OCI-LY3 (cell line): ENCODE measurements around the gene LRRC38.

Experiments
- H2AFZ ChIP-seq: fragments of 200-600, 300-600 bp; shearing (Covaris generic); 2 replicates; pipeline ENCODE4 v1.6.0; 2014; ENCODE audit warnings: antibody characterized with exemption, low read depth, low read length
- H3K27ac ChIP-seq: fragments of 200-600, 300-600 bp; sonication (generic); 2 replicates; pipeline ENCODE4 v1.5.1; 2014; ENCODE audit warnings: mild to moderate bottlenecking, low read length, moderate library complexity, mixed read lengths
- H3K27me3 ChIP-seq: fragments of 200-600, 300-600 bp; sonication (generic); 2 replicates; pipeline ENCODE4 v1.6.1; 2014; ENCODE audit warnings: low read depth, low read length, mixed read lengths
- H3K36me3 ChIP-seq: fragments of 200-600, 300-600 bp; sonication (generic); replicated peaks from 2 replicates; pipeline ENCODE3; 2014; ENCODE audit warnings: low read depth, low read length, mixed read lengths
- H3K4me1 ChIP-seq: fragments of 300-600, 200-600 bp; sonication (generic); 2 replicates; pipeline ENCODE4 v1.6.1; 2014; ENCODE audit warnings: low read length, mixed read lengths
- H3K4me2 ChIP-seq: fragments of 200-600, 300-600 bp; sonication (generic); 2 replicates; pipeline ENCODE4 v1.6.1; 2014; ENCODE audit warnings: low read length, mixed read lengths
- H3K4me3 ChIP-seq: fragments of 300-600, 200-600 bp; sonication (generic); 2 replicates; pipeline ENCODE4 v1.5.1; 2014; ENCODE audit warnings: antibody characterized with exemption, mild to moderate bottlenecking, low read length, moderate library complexity
- H3K79me2 ChIP-seq: fragments of 300-600, 200-600 bp; shearing (Covaris generic); 2 replicates; pipeline ENCODE4 v1.6.1; 2014; ENCODE audit warnings: mild to moderate bottlenecking, low read length, mixed read lengths
- H3K9ac ChIP-seq: fragments of 300-600, 200-600 bp; shearing (Covaris generic); 2 replicates; pipeline ENCODE4 v1.6.0; 2014; ENCODE audit warnings: mild to moderate bottlenecking, low read length, moderate library complexity
- H3K9me3 ChIP-seq: fragments of 200-600, 300-600 bp; shearing (Covaris generic); 2 replicates; pipeline ENCODE4 v1.6.1; 2014; ENCODE audit warnings: low read length, mixed read lengths; ENCODE audit not compliant: insufficient read depth
- H4K20me1 ChIP-seq: fragments of 200-600, 300-600 bp; sonication (generic); 2 replicates; pipeline ENCODE4 v1.6.1; 2016; ENCODE audit warnings: low read length, mixed read lengths; ENCODE audit not compliant: insufficient read depth
- CTCF ChIP-seq: fragments of 200-600, 300-600 bp; sonication (generic); IDR thresholded peaks from 2 replicates; pipeline ENCODE4 v1.5.1; 2014; ENCODE audit warnings: antibody characterized with exemption, low read length, low read depth
- EZH2phosphoT487 ChIP-seq: fragments of 200-600 bp; shearing (Covaris generic); IDR thresholded peaks from 2 replicates; pipeline ENCODE4 v1.6.1; 2018; ENCODE audit warnings: antibody characterized with exemption, mixed run types, low read depth

Gene LRRC38

GRCh38 chr1:13495186-13495585, 18.6 kb downstream of the LRRC38 start:
- no peaks in the 10 kb centered on the region for H3K79me2 ChIP-seq

GRCh38 chr1:13494712-13495111, 19.1 kb downstream of the LRRC38 start:
- Histone ChIP-seq H3K27ac (no peak overlapping the region), H3K9ac (no peak overlapping the region), H3K4me3 (no peak overlapping the region), H3K9me3 (no peaks in the 10 kb centered on the region), H3K27me3 (no peaks in the 10 kb centered on the region), H3K79me2 (no peaks in the 10 kb centered on the region), H2AFZ (no peak overlapping the region), H3K4me2 (no peak overlapping the region), H3K36me3 (no peaks in the 10 kb centered on the region), H4K20me1 (no peaks in the 10 kb centered on the region), H3K4me1 (no peaks in the 10 kb centered on the region)
- TF ChIP-seq CTCF (no peak), EZH2phosphoT487 (no peak)

More at GRCh38 chr1:13495186-13495585, 18.6 kb downstream of the LRRC38 start:
- Histone ChIP-seq H2AFZ (no peak overlapping the region), H3K4me2 (no peak overlapping the region), H3K4me1 (no peaks in the 10 kb centered on the region), H3K4me3 (no peak overlapping the region), H4K20me1 (no peaks in the 10 kb centered on the region), H3K36me3 (no peaks in the 10 kb centered on the region), H3K9ac (no peak overlapping the region), H3K27ac (no peak overlapping the region), H3K27me3 (no peaks in the 10 kb centered on the region), H3K9me3 (no peaks in the 10 kb centered on the region)
- TF ChIP-seq CTCF: no peak
- TF ChIP-seq EZH2phosphoT487: no peak

GRCh38 chr1:13494025-13494424, 19.8 kb downstream of the LRRC38 start:
- no peak overlapping the region for H2AFZ ChIP-seq
- TF ChIP-seq EZH2phosphoT487 (no peak), CTCF (no peak)
- no peak overlapping the region for H3K4me3 ChIP-seq
- no peak overlapping the region for H3K27ac ChIP-seq
- no peaks in the 10 kb centered on the region for H3K27me3 ChIP-seq
- no peak overlapping the region for H3K4me2 ChIP-seq
- no peaks in the 10 kb centered on the region for H3K4me1 ChIP-seq
- H3K79me2 ChIP-seq: no peaks in the 10 kb centered on the region
- H3K9ac ChIP-seq: no peak overlapping the region
- no peaks in the 10 kb centered on the region for H4K20me1 ChIP-seq
- no peaks in the 10 kb centered on the region for H3K36me3 ChIP-seq
- no peaks in the 10 kb centered on the region for H3K9me3 ChIP-seq

GRCh38 chr1:13492711-13493110, 21.1 kb downstream of the LRRC38 start:
- Histone ChIP-seq H3K4me2 (no peak overlapping the region), H3K36me3 (no peaks in the 10 kb centered on the region), H3K9me3 (no peaks in the 10 kb centered on the region), H3K4me1 (no peaks in the 10 kb centered on the region), H4K20me1 (no peaks in the 10 kb centered on the region), H3K27me3 (no peaks in the 10 kb centered on the region), H3K9ac (no peak overlapping the region), H3K4me3 (no peak overlapping the region), H2AFZ (no peak overlapping the region), H3K27ac (no peak overlapping the region), H3K79me2 (no peaks in the 10 kb centered on the region)
- no peak for TF ChIP-seq CTCF
- TF ChIP-seq EZH2phosphoT487: no peak
